SIG-M5 treated with dmso at 0.1 percent for 504 hours (cell line): ENCODE measurements around the gene TMEM14C.
A peak's percentile ranks its signal among the peaks of the same experiment; 100 is the strongest.

ENCODE experiments used
- DNase-seq: peaks from one replicate; lab custom pipeline; 2025; ENCODE audit not compliant: unreplicated experiment; lab: John Stamatoyannopoulos, UW

The TMEM14C gene

GRCh38 chr6:10722820-10723566, at the start of gene TMEM14C:
Gene TMEM14C (plus strand): TSS chr6:10723070. CDS start chr6:10724614, 1,544 bp downstream.
- DNase-seq, result peak; percentile 88

GRCh38 chr6:10676403-10676802, 46.5 kb upstream of the TMEM14C start:
- DNase-seq, result no peak

- no peak for DNase-seq
Observed at GRCh38 chr6:10678456-10678855, 44.4 kb upstream of the TMEM14C start.

GRCh38 chr6:10681795-10682194, 41.1 kb upstream of the TMEM14C start:
- no peak for DNase-seq

- DNase-seq, result no peak
Observed at GRCh38 chr6:10682355-10682988, 40.4 kb upstream of the TMEM14C start.

GRCh38 chr6:10684618-10685017, 38.3 kb upstream of the TMEM14C start:
- no peak for DNase-seq

- no peak for DNase-seq
Observed at GRCh38 chr6:10685092-10685915, 37.6 kb upstream of the TMEM14C start.

GRCh38 chr6:10686901-10687300, 36.0 kb upstream of the TMEM14C start:
- DNase-seq, result no peak

GRCh38 chr6:10687582-10687981, 35.3 kb upstream of the TMEM14C start:
- no peak for DNase-seq

- no peak for DNase-seq
Observed at GRCh38 chr6:10690651-10691445, 32.0 kb upstream of the TMEM14C start.

- no peak for DNase-seq
Observed at GRCh38 chr6:10692965-10693538, 29.8 kb upstream of the TMEM14C start.

- DNase-seq, result peak; percentile 89
Observed at GRCh38 chr6:10694302-10695085, 28.4 kb upstream of the TMEM14C start, which contains the start of the genes C6orf52 and PAK1IP1. Gene C6orf52 (minus strand): TSS chr6:10694616. CDS start chr6:10687550, 7,066 bp downstream. Gene PAK1IP1 (plus strand): TSS chr6:10694972. CDS start chr6:10694986, 14 bp downstream.

- no peak for DNase-seq
Observed at GRCh38 chr6:10695086-10695657, 27.7 kb upstream of the TMEM14C start.

GRCh38 chr6:10696655-10697054, 26.2 kb upstream of the TMEM14C start:
- no peak for DNase-seq

GRCh38 chr6:10713962-10714361, 8.9 kb upstream of the TMEM14C start:
- no peak for DNase-seq

- peak; percentile 12 for DNase-seq
Observed at GRCh38 chr6:10719296-10719963, 3.4 kb upstream of the TMEM14C start.

- DNase-seq, result no peak
Observed at GRCh38 chr6:10719964-10720264, 3.0 kb upstream of the TMEM14C start.

- peak; percentile 34 for DNase-seq
Observed at GRCh38 chr6:10720265-10720959, 2.5 kb upstream of the TMEM14C start.
